IMR-90 (cell line): ENCODE results near the gene PGS1. TPM values are rescaled to one million over a fixed set of nuclear protein-coding genes. Genes with fewer than 3 reads are reported as not detected.

Experiments
- ATAC-seq: fragments of 200-7000 bp; cut with Tn5 transposase; 2 replicates; pipeline ENCODE4 v1.9.1; 2020; ENCODE audit warnings: low read depth, mild to moderate bottlenecking, moderate library complexity
- BruUV-seq: library from RNA; stranded (reverse); fragments of 400-500 nt; replicated peaks from 2 replicates; lab custom pipeline; 2021; lab: Mats Ljungman, UMichigan
- CTCF ChIA-PET: fragments of 300-600 bp; formaldehyde crosslinking; extraction: SDS; loops from one replicate; lab custom pipeline; 2021; ENCODE audit warnings: antibody characterized with exemption; lab: Yijun Ruan, JAX
- POLR2A ChIA-PET: fragments of 300-600 bp; sonication (Branson Sonifier 250); formaldehyde crosslinking; loops from one replicate; lab custom pipeline; 2022; ENCODE audit warnings: antibody characterized with exemption; ENCODE audit not compliant: unreplicated experiment; lab: Charles Lee
- DNase-seq: peaks from one replicate; pipeline ENCODE4 v3.0.0; 2013
- H2AFZ ChIP-seq: replicated peaks from 2 replicates; pipeline ENCODE3; 2013; ENCODE audit warnings: low read length, mild to moderate bottlenecking; ENCODE audit not compliant: poor library complexity
- H2AK5ac ChIP-seq: 2 replicates; pipeline ENCODE4 v1.6.1; 2013; ENCODE audit warnings: low read depth, low read length, inconsistent platforms
- H2AK9ac ChIP-seq: replicated peaks from 2 replicates; pipeline ENCODE3; 2013; ENCODE audit warnings: mild to moderate bottlenecking, low read depth, low read length, moderate library complexity; ENCODE audit not compliant: poor library complexity
- H2BK120ac ChIP-seq: 2 replicates; pipeline ENCODE4 v1.6.1; 2013; ENCODE audit warnings: low read depth, low read length, inconsistent platforms
- H2BK15ac ChIP-seq: 3 replicates; pipeline ENCODE4 v1.6.1; 2013; ENCODE audit warnings: low read depth, low read length, inconsistent platforms
- H2BK20ac ChIP-seq: 2 replicates; pipeline ENCODE4 v1.6.1; 2013; ENCODE audit warnings: low read depth, mild to moderate bottlenecking, inconsistent platforms, low read length, moderate library complexity
- H2BK5ac ChIP-seq: 2 replicates; pipeline ENCODE4 v1.6.1; 2013; ENCODE audit warnings: mild to moderate bottlenecking, low read depth, low read length, inconsistent platforms; ENCODE audit not compliant: poor library complexity, severe bottlenecking
- H3K14ac ChIP-seq: replicated peaks from 2 replicates; pipeline ENCODE4 v1.6.1; 2013; ENCODE audit warnings: low read depth, low read length, inconsistent platforms
- H3K18ac ChIP-seq: 2 replicates; pipeline ENCODE4 v1.6.1; 2013; ENCODE audit warnings: low read depth, low read length, control low read depth
- H3K23ac ChIP-seq: 2 replicates; pipeline ENCODE4 v1.6.1; 2013; ENCODE audit warnings: low read depth, low read length, inconsistent platforms
- H3K27ac ChIP-seq: 2 replicates; pipeline ENCODE4 v1.5.1; 2013; ENCODE audit warnings: mild to moderate bottlenecking, control low read depth, low read length; ENCODE audit not compliant: insufficient read depth
- H3K27me3 ChIP-seq: 2 replicates; pipeline ENCODE4 v1.6.1; 2013; ENCODE audit warnings: low read length; ENCODE audit not compliant: control insufficient read depth, insufficient read depth
- H3K36me3 ChIP-seq: 2 replicates; pipeline ENCODE4 v1.6.1; 2013; ENCODE audit warnings: low read length, mixed read lengths; ENCODE audit not compliant: control insufficient read depth, insufficient read depth
- H3K4ac ChIP-seq: 2 replicates; pipeline ENCODE4 v1.6.1; 2013; ENCODE audit warnings: low read depth, low read length, inconsistent platforms
- H3K4me1 ChIP-seq: 2 replicates; pipeline ENCODE4 v1.6.1; 2013; ENCODE audit warnings: low read length, mixed read lengths; ENCODE audit not compliant: control insufficient read depth, insufficient read depth
- H3K4me2 ChIP-seq: 2 replicates; pipeline ENCODE4 v1.6.1; 2013; ENCODE audit warnings: low read depth, mild to moderate bottlenecking, control low read depth, low read length, moderate library complexity
- H3K4me3 ChIP-seq: 2 replicates; pipeline ENCODE4 v1.5.1; 2013; ENCODE audit warnings: low read depth, mild to moderate bottlenecking, control low read depth, low read length, moderate library complexity; ENCODE audit not compliant: insufficient read depth
- H3K56ac ChIP-seq: 2 replicates; pipeline ENCODE4 v1.6.1; 2013; ENCODE audit warnings: low read length, inconsistent platforms; ENCODE audit not compliant: insufficient read depth; ENCODE audit errors: extremely low read depth
- H3K79me1 ChIP-seq, 2 experiments: 2 replicates each; pipeline ENCODE4 v1.6.1; 2013; ENCODE audit warnings: low read length in 2 of 2, inconsistent platforms in 1 of 2, low read depth in 1 of 2
- H3K9ac ChIP-seq: 2 replicates; pipeline ENCODE4 v1.6.1; 2013; ENCODE audit warnings: low read depth, low read length, control low read depth
- H3K9me1 ChIP-seq: 2 replicates; pipeline ENCODE4 v1.6.1; 2013; ENCODE audit warnings: low read length, inconsistent platforms; ENCODE audit not compliant: insufficient read depth
- H3K9me3 ChIP-seq: 2 replicates; pipeline ENCODE4 v1.6.1; 2013; ENCODE audit warnings: low read length; ENCODE audit not compliant: control insufficient read depth, insufficient read depth
- H4K20me1 ChIP-seq: 2 replicates; pipeline ENCODE4 v1.6.1; 2013; ENCODE audit warnings: low read length, inconsistent platforms; ENCODE audit not compliant: insufficient read depth
- H4K5ac ChIP-seq: 2 replicates; pipeline ENCODE4 v1.6.1; 2013; ENCODE audit warnings: mild to moderate bottlenecking, low read depth, low read length, control low read depth
- H4K8ac ChIP-seq, 2 experiments: 2 replicates each; pipeline ENCODE4 v1.6.1; 2013; ENCODE audit warnings: low read depth in 2 of 2, low read length in 2 of 2, control low read depth in 1 of 2, inconsistent platforms in 1 of 2
- H4K91ac ChIP-seq: 2 replicates; pipeline ENCODE4 v1.6.1; 2013; ENCODE audit warnings: low read depth, low read length, inconsistent platforms; ENCODE audit not compliant: insufficient read depth
- CEBPB ChIP-seq: IDR thresholded peaks from 2 replicates; pipeline ENCODE4 v1.6.1; 2012; ENCODE audit warnings: low read depth, low read length, improper control_type of control experiment
- CHD1 ChIP-seq: IDR thresholded peaks from 2 replicates; pipeline ENCODE4 v1.6.1; 2012; ENCODE audit warnings: low read depth, low read length, improper control_type of control experiment
- MAZ ChIP-seq: IDR thresholded peaks from 2 replicates; pipeline ENCODE4 v1.6.1; 2012; ENCODE audit warnings: low read depth, mild to moderate bottlenecking, low read length, improper control_type of control experiment, moderate library complexity, borderline replicate concordance
- NFE2L2 ChIP-seq: fragments of 150-350 bp; IDR thresholded peaks from 2 replicates; pipeline ENCODE4 v1.6.1; 2016; ENCODE audit warnings: low read depth, mild to moderate bottlenecking, low read length
- WGBS, 2 experiments: methylation state at CpG; one replicate each; pipeline versions ENCODE4 v1.1.5 to v1.1.7; 2013; ENCODE audit warnings: missing lambda C conversion rate in 2 of 2; ENCODE audit not compliant: insufficient read length in 1 of 2; ENCODE audit errors: extremely low coverage in 2 of 2; 5-methylcytosine and 5-hydroxymethylcytosine counted together
- dilution Hi-C: fragments of 300-500 bp; cut with HindIII; formaldehyde crosslinking; loops from one replicate; pipeline ENCODE4 v1.14.3; 2018; ENCODE audit warnings: low sequenced_read_pairs; ENCODE audit not compliant: unreplicated experiment
- in situ Hi-C: fragments of 300-500 bp; cut with MboI; formaldehyde crosslinking; loops from 3 replicates; pipeline ENCODE4 v1.14.3; 2019; ENCODE audit warnings: low sequenced_read_pairs, inconsistent platforms, mixed read lengths
- intact Hi-C: fragments of 100-400 bp; cut with micrococcal nuclease; formaldehyde crosslinking; loops from 2 replicates; pipeline ENCODE4 v1.10.0; 2022
- polyA plus RNA-seq, 3 experiments: library from polyadenylated mRNA; depleted of rRNA; stranded (reverse); fragments of >200 nt; gene quantifications; 2 replicates each; pipeline ENCODE4 v1.2.3, GENCODE V29; 2012; ENCODE audit warnings: low replicate concordance in 1 of 3
- total RNA-seq: library from RNA; depleted of rRNA; stranded (reverse); fragments of >200 nt; gene quantifications from 2 replicates; pipeline ENCODE4 v1.2.3, GENCODE V29; 2012

The PGS1 gene
- total and polyA plus RNA-seq, 2 of the 4 experiments (the other 2 are of a cell fraction), result 18.5 to 43.2 TPM

DNA sequence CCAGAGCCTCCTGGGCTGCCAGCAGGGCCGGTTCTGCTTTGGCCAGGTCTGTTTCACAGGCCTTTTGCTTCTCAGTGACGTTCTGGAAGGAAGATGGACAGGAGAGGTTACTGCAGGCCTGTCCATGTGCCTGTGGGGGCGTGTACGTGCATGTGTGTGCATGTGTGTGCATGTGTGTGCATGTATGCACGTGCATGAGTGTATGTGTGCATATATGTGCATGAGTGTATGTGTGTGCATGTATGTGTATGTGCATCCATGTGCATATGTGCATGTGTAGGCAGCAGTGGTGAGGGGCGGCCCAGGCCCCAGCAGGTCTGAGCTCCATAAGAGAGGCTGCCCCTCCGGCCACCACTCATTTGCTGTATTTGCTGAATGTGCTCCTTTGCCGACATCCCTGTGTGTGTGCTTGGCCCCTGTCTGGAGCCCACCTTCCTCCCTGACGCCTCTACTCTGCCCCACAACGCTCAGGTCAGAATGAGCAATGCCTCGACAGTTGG is 81.8 kb downstream of the PGS1 start:
- Histone ChIP-seq H3K9me3 (no peaks in the 10 kb centered on the region), H3K4me3 (no peak overlapping the region), H2BK120ac (no peak overlapping the region), H2AK5ac (no peak overlapping the region), H3K4me2 (no peak overlapping the region), H2BK20ac (no peak overlapping the region), H4K20me1 (no peaks in the 10 kb centered on the region), H3K36me3 (no peaks in the 10 kb centered on the region), H3K9ac (no peak overlapping the region), H3K27me3 (peaks cover 12% of the 10 kb centered on the region), H2BK15ac (no peak overlapping the region), H4K8ac (no peak overlapping the region), H3K79me1 (no peaks in the 10 kb centered on the region), H3K14ac (no peak overlapping the region), H3K27ac (no peak overlapping the region), H3K23ac (no peak overlapping the region), H3K4me1 (no peaks in the 10 kb centered on the region), H2AFZ (no peak overlapping the region), H3K18ac (no peak overlapping the region), H3K9me1 (no peaks in the 10 kb centered on the region), H2BK5ac (no peak overlapping the region), H4K91ac (no peak overlapping the region), H4K5ac (no peak overlapping the region), H3K4ac (no peak overlapping the region), H3K56ac (no peak overlapping the region), H2AK9ac (peak overlapping the region; percentile 18)
- no TSS peak for BruUV-seq
- CTCF ChIA-PET, result no interaction called here
- ATAC-seq (no peak), DNase-seq (no peak)
- intact Hi-C loops, result no loop called here
- in situ Hi-C loops, result no loop called here
- TF ChIP-seq NFE2L2 (no peak), CHD1 (no peak), MAZ (no peak), CEBPB (no peak)
- POLR2A ChIA-PET, result no interaction called here
- WGBS, 2 experiments, result 46% methylated on average over 5 of the region's 11 CpGs; no CpG with 5 or more reads in 1 of the 2 experiments
- dilution Hi-C loops, result no loop called here
